Measurements from ENCODE around the gene DTHD1. TPM values are rescaled to one million over a fixed set of nuclear protein-coding genes. Genes with fewer than 3 reads are reported as not detected.

Gene DTHD1
- total and polyA plus RNA-seq, 10 of the 15 experiments (the other 5 are each of a cell fraction or from before 2014, with no cell fraction given), result 0.05 to 2.8 (median 1.4) TPM

GRCh38 chr4:36243355-36244256, 37.8 kb upstream of the DTHD1 start (continued):
- TF ChIP-seq SMAD1 (IDR thresholded peaks at IDR 0.05; ENCODE audit: low read depth, partially characterized antibody) (no peak), ASH2L (IDR thresholded peaks at IDR 0.05; ENCODE audit: borderline replicate concordance, low read depth) (0 out of 2 replicates have a peak, but pooled peaks have one; percentile 20), IKZF2 (IDR thresholded peaks at IDR 0.05) (peak; percentile 39 to 68), BMI1 (IDR thresholded peaks at IDR 0.05; ENCODE audit: borderline replicate concordance) (no peak), PML (IDR thresholded peaks at IDR 0.05; ENCODE audit: low read length) (peak; percentile 7; the same call in 1 of the 2 replicates), CHD4 (IDR thresholded peaks at IDR 0.05) (no peak), POU2F2 (IDR thresholded peaks at IDR 0.05; ENCODE audit: borderline replicate concordance, low read depth, low read length) (0 out of 3 replicates have a peak, but pooled peaks have one; percentile 10), EED (IDR thresholded peaks at IDR 0.05; ENCODE audit: low read depth) (peak; percentile 72)

GRCh38 chr4:36244257-36245082, 36.9 kb upstream of the DTHD1 start, which contains the start of gene ARAP2:
Gene ARAP2 (minus strand): TSS chr4:36244514. CDS start chr4:36229486, 15,028 bp downstream.
- peak within 1 kb of the TSS; percentile 87 for H2AFZ ChIP-seq (ENCODE audit: control insufficient read depth, low read depth, low read length)
- no TSS peak for BruUV-seq (replicated peaks)
- peak within 1 kb of the TSS; percentile 84 for H3K4me3 ChIP-seq
- in situ Hi-C loops (cut with MboI), result loop anchor here (5.0 kb wide), 1 partner anchor 78 kb away; no protein-coding TSS in a partner anchor
- H4K20me1 ChIP-seq (ENCODE audit: control insufficient read depth, insufficient read depth), result no peaks in the 10 kb centered on the region
- RAD21 ChIA-PET (ENCODE audit: unreplicated experiment), result interaction anchor here (0.6 to 4.5 kb wide), 20 partner anchors 10 to 1156 kb away, joined by 3 to 51 read pairs (median 6); no protein-coding TSS in a partner anchor
- H3K27me3 ChIP-seq (replicated peaks in 1 of 2; ENCODE audit: control insufficient read depth in 2 of 2, insufficient read depth in 2 of 2, low read length in 1 of 2), result no peaks in the 10 kb centered on the region
- peaks cover 48% of the 10 kb centered on the region for H3K79me2 ChIP-seq (ENCODE audit: control insufficient read depth, insufficient read depth, low read length)
- no peaks in the 10 kb centered on the region for H3K4me1 ChIP-seq (ENCODE audit: control insufficient read depth, insufficient read depth, low read length)
- H3K36me3 ChIP-seq (ENCODE audit: control insufficient read depth in 2 of 2, insufficient read depth in 2 of 2, low read length in 1 of 2), result no peaks in the 10 kb centered on the region
- FAIRE-seq (no peak), DNase-seq (ENCODE audit: low read depth, low spot score) (no peak), ATAC-seq (peak; percentile 72)
- H3K27ac ChIP-seq (ENCODE audit: control insufficient read depth, insufficient read depth), result peak within 1 kb of the TSS; percentile 88
- CTCF ChIA-PET, result interaction anchor here (0.6 to 4.5 kb wide), 18 partner anchors 9 to 307 kb away, joined by 3 to 23 read pairs (median 4); no protein-coding TSS in a partner anchor
- intact Hi-C loops (cut with micrococcal nuclease; ENCODE audit: unreplicated experiment), result loop anchor here (1.0 to 5.0 kb wide), 4 partner anchors 42 to 1648 kb away; partner anchors contain the start of gene TBC1D1
- under 1% methylated on average over 61 of the region's 81 CpGs for WGBS (ENCODE audit: insufficient coverage, insufficient replicate concordance, low lambda C conversion rate, missing lambda C conversion rate)
- SMC1A ChIA-PET (ENCODE audit: uncharacterized antibody, unreplicated experiment), result interaction anchor here (1.0 to 6.9 kb wide), 19 partner anchors 9 to 154 kb away, joined by 3 to 78 read pairs (median 8); no protein-coding TSS in a partner anchor
- peak within 1 kb of the TSS; percentile 94 for H3K9ac ChIP-seq (ENCODE audit: control insufficient read depth, insufficient read depth, low read length)
- POLR2A ChIA-PET, result interaction anchor here (0.6 to 2.4 kb wide), 14 partner anchors 7 to 239 kb away, joined by 3 to 9 read pairs (median 3); no protein-coding TSS in a partner anchor
- peak within 1 kb of the TSS; percentile 87 for H3K4me2 ChIP-seq (ENCODE audit: control insufficient read depth, insufficient read depth)
- H3K9me3 ChIP-seq (replicated peaks; ENCODE audit: control insufficient read depth, insufficient read depth, low read length), result peaks cover 2% of the 10 kb centered on the region; the same call in 2 of the 3 replicates
- TF ChIP-seq TAF1 (IDR thresholded peaks at IDR 0.05; ENCODE audit: borderline replicate concordance, low read depth, low read length) (peak; percentile 31; the same call in 1 of the 2 replicates), ZNF24 (IDR thresholded peaks at IDR 0.05) (peak; percentile 37; the same call in 1 of the 2 replicates), FOXM1 (IDR thresholded peaks at IDR 0.05; ENCODE audit: low read depth, low read length) (0 out of 2 replicates have a peak, but pooled peaks have one; percentile 34), TCF3 (IDR thresholded peaks at IDR 0.05; ENCODE audit: borderline replicate concordance, insufficient read depth, low read depth, low read length) (peak; percentile 69; the same call in 1 of the 2 replicates), IKZF1 (conservative IDR thresholded peaks at IDR 0.05) (peak; percentile 93), NKRF (conservative IDR thresholded peaks at IDR 0.05) (0 out of 2 replicates have a peak, but pooled peaks have one; percentile 67), MAX (IDR thresholded peaks at IDR 0.05; ENCODE audit: low read depth, low read length) (0 out of 2 replicates have a peak, but pooled peaks have one; percentile 32), GATAD2B (conservative IDR thresholded peaks at IDR 0.05; ENCODE audit: low read depth) (peak; percentile 98; the same call in 1 of the 2 replicates)
